Activated naive CD8-positive, alpha-beta T cell treated with anti-CD3 and anti-CD28 coated beads, Interleukin-2, amount 10 ng/mL, durations not matched to agents 7 days and 5 days (primary cell): Measurements from ENCODE around the gene TRIM46. TPM values are rescaled to one million over a fixed set of nuclear protein-coding genes. Genes with fewer than 3 reads are reported as not detected.
"Not testable (repeated sequence)": the region's sequence is repeated elsewhere in the genome, so short reads cannot be mapped to it uniquely, and the experiment has no call there.

Experiments used
- ATAC-seq: fragments of 150-1000 bp; cut with Tn5 transposase; one replicate; pipeline ENCODE4 v1.10.0; 2021; ENCODE audit warnings: low read depth, moderate library complexity
- POLR2A ChIA-PET: fragments of 350-600 bp; sonication (Branson Sonifier 250); formaldehyde crosslinking; loops from one replicate; lab custom pipeline; 2021; ENCODE audit warnings: antibody characterized with exemption; lab: Charles Lee
- DNase-seq: peaks from one replicate; pipeline ENCODE4 v3.0.0; 2021
- H3K27ac Mint-ChIP-seq: one replicate; pipeline ENCODE4 v1.8.0; 2022; ENCODE audit warnings: mild to moderate bottlenecking, mixed read lengths
- H3K27me3 Mint-ChIP-seq: one replicate; pipeline ENCODE4 v1.8.0; 2022; ENCODE audit warnings: mild to moderate bottlenecking, moderate library complexity, mixed read lengths
- H3K36me3 Mint-ChIP-seq: one replicate; pipeline ENCODE4 v1.8.0; 2021; ENCODE audit warnings: mild to moderate bottlenecking, mixed read lengths
- H3K4me1 Mint-ChIP-seq: one replicate; pipeline ENCODE4 v1.8.0; 2021; ENCODE audit warnings: mixed read lengths
- H3K4me3 Mint-ChIP-seq: one replicate; pipeline ENCODE4 v1.8.0; 2022; ENCODE audit warnings: mild to moderate bottlenecking, moderate library complexity, mixed read lengths
- H3K9me3 Mint-ChIP-seq: one replicate; pipeline ENCODE4 v1.8.0; 2021; ENCODE audit warnings: mixed read lengths
- total RNA-seq, 2 experiments: library from RNA; stranded (reverse); gene quantifications; one replicate each; pipeline ENCODE4 v1.2.3, GENCODE V29; 2021

TRIM46 gene
- total RNA-seq, 2 experiments from 2014 or later = 12.4 to 13.4 TPM

- POLR2A ChIA-PET = no interaction called here
- peaks cover 16% of the 10 kb centered on the region for H3K4me1 Mint-ChIP-seq
- DNase-seq (no peak), ATAC-seq (no peak)
- H3K27ac Mint-ChIP-seq = peak overlapping the region; percentile 71
- peak overlapping the region; percentile 10 for H3K4me3 Mint-ChIP-seq
- no peaks in the 10 kb centered on the region for H3K9me3 Mint-ChIP-seq
- H3K27me3 Mint-ChIP-seq = no peaks in the 10 kb centered on the region
- peaks cover 6% of the 10 kb centered on the region for H3K36me3 Mint-ChIP-seq
These were observed 14.6 kb downstream of the TRIM46 start for GRCh38 chr1:155188268-155188667.

- DNase-seq, H3K9me3 Mint-ChIP-seq, POLR2A ChIA-PET, H3K36me3 Mint-ChIP-seq, ATAC-seq, H3K27me3 Mint-ChIP-seq, H3K4me3 Mint-ChIP-seq, H3K27ac Mint-ChIP-seq: not testable (repeated sequence)
- H3K4me1 Mint-ChIP-seq = peaks cover 28% of the 10 kb centered on the region
These were observed 16.3 kb downstream of the TRIM46 start for GRCh38 chr1:155189926-155190325.

GRCh38 chr1:155191904-155192303, 18.3 kb downstream of the TRIM46 start:
- Mint-ChIP-seq H3K9me3 (no peaks in the 10 kb centered on the region), H3K4me1 (peaks cover 32% of the 10 kb centered on the region), H3K36me3 (peaks cover 2% of the 10 kb centered on the region), H3K4me3 (peak overlapping the region; percentile 72), H3K27me3 (no peaks in the 10 kb centered on the region), H3K27ac (peak overlapping the region; percentile 97)
- DNase-seq (no peak), ATAC-seq (no peak)
- POLR2A ChIA-PET = interaction anchor here (0.8 to 3.5 kb wide), 3 partner anchors 14 to 17 kb away, joined by 4 to 65 read pairs (median 6); partner anchors contain the start of genes MTX1 and THBS3

GRCh38 chr1:155192346-155193274, 19.0 kb downstream of the TRIM46 start:
- H3K9me3 Mint-ChIP-seq = no peaks in the 10 kb centered on the region
- H3K36me3 Mint-ChIP-seq = peaks cover 2% of the 10 kb centered on the region
- DNase-seq = no peak
- no peak for ATAC-seq
- H3K27me3 Mint-ChIP-seq = no peaks in the 10 kb centered on the region
- peak overlapping the region; percentile 97 for H3K27ac Mint-ChIP-seq
- POLR2A ChIA-PET = interaction anchor here (0.6 to 3.5 kb wide), 13 partner anchors 9 to 553 kb away, joined by 3 to 78 read pairs (median 7); partner anchors contain the start of genes KRTCAP2, MTX1, SCAMP3 and THBS3
- H3K4me3 Mint-ChIP-seq = peak overlapping the region; percentile 92
- peaks cover 32% of the 10 kb centered on the region for H3K4me1 Mint-ChIP-seq

- Mint-ChIP-seq H3K27me3 (no peaks in the 10 kb centered on the region), H3K9me3 (no peaks in the 10 kb centered on the region), H3K36me3 (no peaks in the 10 kb centered on the region), H3K4me3 (peak overlapping the region; percentile 92), H3K27ac (peak overlapping the region; percentile 97), H3K4me1 (peaks cover 27% of the 10 kb centered on the region)
- peak; percentile 84 for DNase-seq
- ATAC-seq = peak; percentile 51
- POLR2A ChIA-PET = interaction anchor here (0.6 to 3.5 kb wide), 17 partner anchors 9 to 552 kb away, joined by 3 to 78 read pairs (median 7); partner anchors contain the start of genes KRTCAP2, MTX1, PBXIP1 and SCAMP3
These were observed 19.8 kb downstream of the TRIM46 start for GRCh38 chr1:155193275-155193990.

GRCh38 chr1:155193991-155194240, 20.3 kb downstream of the TRIM46 start:
- POLR2A ChIA-PET = interaction anchor here (0.8 to 3.5 kb wide), 16 partner anchors 9 to 342 kb away, joined by 3 to 78 read pairs (median 6); partner anchors contain the start of genes KRTCAP2, MTX1, PBXIP1 and SCAMP3
- H3K27ac Mint-ChIP-seq = peak overlapping the region; percentile 97
- H3K36me3 Mint-ChIP-seq, H3K9me3 Mint-ChIP-seq, H3K27me3 Mint-ChIP-seq, ATAC-seq, DNase-seq: not testable (repeated sequence)
- peaks cover 27% of the 10 kb centered on the region for H3K4me1 Mint-ChIP-seq
- peak overlapping the region; percentile 92 for H3K4me3 Mint-ChIP-seq

- Mint-ChIP-seq H3K27me3 (no peaks in the 10 kb centered on the region), H3K4me3 (peak overlapping the region; percentile 73), H3K4me1 (peaks cover 27% of the 10 kb centered on the region), H3K36me3 (no peaks in the 10 kb centered on the region), H3K9me3 (no peaks in the 10 kb centered on the region), H3K27ac (peak overlapping the region; percentile 74)
- ATAC-seq (no peak), DNase-seq (no peak)
- POLR2A ChIA-PET = interaction anchor here (0.6 to 3.5 kb wide), 13 partner anchors 8 to 862 kb away, joined by 3 to 78 read pairs (median 9); partner anchors contain the start of genes KRTCAP2, MTX1, SCAMP3 and THBS3
These were observed 21.8 kb downstream of the TRIM46 start for GRCh38 chr1:155195201-155196102.

GRCh38 chr1:155196103-155196892, 22.6 kb downstream of the TRIM46 start:
- DNase-seq (no peak), ATAC-seq (no peak)
- Mint-ChIP-seq H3K4me1 (peaks cover 27% of the 10 kb centered on the region), H3K4me3 (no peak overlapping the region), H3K36me3 (no peaks in the 10 kb centered on the region), H3K9me3 (no peaks in the 10 kb centered on the region), H3K27me3 (no peaks in the 10 kb centered on the region), H3K27ac (no peak overlapping the region)
- POLR2A ChIA-PET = interaction anchor here (0.6 to 0.8 kb wide), 2 partner anchors 42 to 48 kb away, joined by 3 read pairs; no protein-coding TSS in a partner anchor

- Mint-ChIP-seq H3K4me3 (no peak overlapping the region), H3K36me3 (no peaks in the 10 kb centered on the region), H3K9me3 (no peaks in the 10 kb centered on the region), H3K27ac (no peak overlapping the region), H3K27me3 (no peaks in the 10 kb centered on the region), H3K4me1 (peaks cover 25% of the 10 kb centered on the region)
- DNase-seq (no peak), ATAC-seq (no peak)
- POLR2A ChIA-PET = no interaction called here
These were observed 23.4 kb downstream of the TRIM46 start for GRCh38 chr1:155196893-155197638.

- no peak overlapping the region for H3K27ac Mint-ChIP-seq
- POLR2A ChIA-PET = no interaction called here
- no peaks in the 10 kb centered on the region for H3K27me3 Mint-ChIP-seq
- ATAC-seq = no peak
- H3K9me3 Mint-ChIP-seq = no peaks in the 10 kb centered on the region
- no peak overlapping the region for H3K4me3 Mint-ChIP-seq
- DNase-seq = no peak
- peaks cover 16% of the 10 kb centered on the region for H3K4me1 Mint-ChIP-seq
- no peaks in the 10 kb centered on the region for H3K36me3 Mint-ChIP-seq
These were observed 24.4 kb downstream of the TRIM46 start for GRCh38 chr1:155197901-155198546.

GRCh38 chr1:155198547-155198906, 24.9 kb downstream of the TRIM46 start:
- ATAC-seq (no peak), DNase-seq (no peak)
- Mint-ChIP-seq H3K9me3 (no peaks in the 10 kb centered on the region), H3K27ac (no peak overlapping the region), H3K27me3 (no peaks in the 10 kb centered on the region), H3K4me1 (peaks cover 14% of the 10 kb centered on the region), H3K4me3 (no peak overlapping the region), H3K36me3 (no peaks in the 10 kb centered on the region)
- POLR2A ChIA-PET = no interaction called here
